Heart right ventricle (tissue), 16 donors: ENCODE data around the gene AIM2. TPM values are rescaled to one million over a fixed set of nuclear protein-coding genes. Genes with fewer than 3 reads are reported as not detected.

Experiments used
- ATAC-seq, 8 donors: fragments of 200-7000 bp; cut with Tn5 transposase; one replicate each; pipeline ENCODE4 v1.9.1; 2020; ENCODE audit warnings: mild to moderate bottlenecking in 8 of 8, moderate library complexity in 8 of 8, moderate number of reproducible peaks in 1 of 8
- DNase-seq, 2 donors: peaks; one replicate each; pipeline ENCODE4 v3.0.0-alpha.2; 2020
- H3K27ac ChIP-seq, 10 donors: fragments of 200-600 bp; sonication (generic) in 2 of 10; one replicate each; pipeline versions ENCODE4 v1.5.0 to v1.8.0; 2020 to 2022; ENCODE audit warnings: mild to moderate bottlenecking in 3 of 10
- H3K27me3 ChIP-seq, 7 donors: fragments of 200-600 bp; one replicate each; pipeline ENCODE4 v1.8.0; 2021 to 2022; ENCODE audit warnings: mild to moderate bottlenecking in 2 of 7
- H3K36me3 ChIP-seq, 9 donors: fragments of 200-600 bp; sonication (generic) in 1 of 9; one replicate each; pipeline versions ENCODE4 v1.5.0 to v1.8.0; 2020 to 2022; ENCODE audit warnings: mild to moderate bottlenecking in 2 of 9
- H3K4me1 ChIP-seq, 9 donors: fragments of 200-600 bp; sonication (generic) in 1 of 9; one replicate each; pipeline versions ENCODE4 v1.5.0 to v1.8.0; 2020 to 2022; ENCODE audit warnings: mild to moderate bottlenecking in 4 of 9
- H3K4me3 ChIP-seq, 10 donors: fragments of 200-600 bp; sonication (generic) in 2 of 10; one replicate each; pipeline versions ENCODE4 v1.5.0 to v1.8.0; 2020 to 2022; ENCODE audit warnings: mild to moderate bottlenecking in 7 of 10, moderate library complexity in 2 of 10
- H3K9me3 ChIP-seq, 11 donors: fragments of 200-600 bp in 10 of 11; sonication (generic) in 2 of 11; one replicate each; pipeline versions ENCODE4 v1.5.0 to v1.8.0; 2013 to 2022; ENCODE audit warnings: mild to moderate bottlenecking in 2 of 11, control low read depth in 1 of 11, moderate library complexity in 1 of 11
- CTCF ChIP-seq, 9 donors: fragments of 200-600 bp; sonication (generic) in 2 of 9; IDR thresholded peaks; one replicate each; pipeline versions ENCODE4 v1.5.0 to v1.8.0; 2021 to 2022; ENCODE audit warnings: antibody characterized with exemption in 9 of 9, mild to moderate bottlenecking in 5 of 9, moderate library complexity in 1 of 9
- WGBS, 2 donors: extraction: QIAGEN DNeasy Blood & Tissue Kit; methylation state at CpG; one replicate each; pipeline ENCODE4 v1.1.7; 2013; ENCODE audit warnings: inconsistent platforms in 1 of 2; 5-methylcytosine and 5-hydroxymethylcytosine counted together
- intact Hi-C, 10 donors: fragments of 100-400 bp; cut with DNase I; formaldehyde crosslinking; loops; one replicate each; pipeline versions ENCODE4 v1.11.1 to v1.14.2; 2022
- polyA plus RNA-seq, 2 donors: library from polyadenylated mRNA; stranded (reverse); fragments of 200-250 nt; gene quantifications; one replicate each; pipeline ENCODE4 v1.2.3, GENCODE V29; 2013
- total RNA-seq, 10 donors: library from RNA; stranded (reverse); fragmentation: NEBNext Ultra II Directional in 3 of 10; extraction: Animal tissue kit (Norgen Biotek cat#: 25700) in 3 of 10; gene quantifications; one replicate each; pipeline versions ENCODE4 v1.2.1 to v1.2.4, GENCODE V29; 2021 to 2023
- donor health status: Arrhythmogenic right ventricular cardiomyopathy.
- donor health status: ischemic (EF 13 %, LVEDD 7.1; RV severe dilation, severe dysfunction).
- donor health status: healthy with polysubstance abuse.
- donor health status: DM: no; HTN: yes; CAD: no.
- donor health status: DM: no; HTN: no; CAD: no.
- donor health status: ischemic (EF 25% LVEDD 6.9; RV normal size, moderate dysfunction).
- donor health status: ischemic (EF 25% LVEDD 5.7; RV mildly dilated, moderate dysfunction).
- donor health status: healthy.
- donor health status: DM: yes; HTN: yes; CAD: no.
- donor health status: Ischemic cardiomyopathy.
- donor health status: ischemic (EF 35%, LVEDD 5.7; RV mildly dilated, moderate dysfunction).
- donor health status: nonischemic (EF 11% LVEDD 7.7; RV severe dilation, severe dysfunction).
- donor health status: DM: yes; HTN: yes; CAD: no.
- donor health status: PGD.
- donor health status: ischemic (EF 29% LVEDD 5.4; RV normal size, mild dysfunction).
- donor health status: nonischemic (EF 23%, LVEDD 6.1; RV moderate dilation, normal function).

AIM2 gene
- total and polyA plus RNA-seq, 12 donors = 0.03 to 1.8 (median 0.56) TPM; not detected in 6

GRCh38 chr1:159084152-159084551 is 7.6 kb upstream of the AIM2 start:
- intact Hi-C loops = no loop called here
- Histone ChIP-seq H3K27me3 (no peaks in the 10 kb centered on the region), H3K4me3 (no peak overlapping the region), H3K36me3 (no peaks in the 10 kb centered on the region), H3K27ac (peak overlapping the region in 1 of 10 donors; percentile 86), H3K9me3 (no peaks in the 10 kb centered on the region), H3K4me1 (peaks cover 0 to 34% (median 4%) of the 10 kb centered on the region in 9 donors)
- ATAC-seq (no peak), DNase-seq (no peak)
- 86 to 89% methylated on average over 3 of the region's 3 CpGs for WGBS, 2 donors
- TF ChIP-seq CTCF (IDR thresholded peaks at IDR 0.05) = no peak

GRCh38 chr1:159083013-159083412 is 6.4 kb upstream of the AIM2 start:
- Histone ChIP-seq H3K4me1 (peaks cover 0 to 27% (median 4%) of the 10 kb centered on the region in 9 donors), H3K36me3 (no peaks in the 10 kb centered on the region), H3K27me3 (no peaks in the 10 kb centered on the region), H3K4me3 (no peak overlapping the region), H3K27ac (no peak overlapping the region), H3K9me3 (no peaks in the 10 kb centered on the region)
- intact Hi-C loops = no loop called here
- 90 to 97% methylated on average over 1 of the region's 1 CpG for WGBS, 2 donors
- ATAC-seq = no peak
- DNase-seq = no peak
- no peak for TF ChIP-seq CTCF (IDR thresholded peaks at IDR 0.05)

- no peaks in the 10 kb centered on the region for H3K36me3 ChIP-seq
These were observed 5.1 kb upstream of the AIM2 start for GRCh38 chr1:159081626-159082025.

GRCh38 chr1:159079525-159079924 is 3.0 kb upstream of the AIM2 start:
- Histone ChIP-seq H3K36me3 (no peaks in the 10 kb centered on the region), H3K9me3 (no peaks in the 10 kb centered on the region), H3K27me3 (no peaks in the 10 kb centered on the region), H3K4me1 (peaks cover 0 to 45% (median 4%) of the 10 kb centered on the region in 9 donors), H3K27ac (no peak overlapping the region), H3K4me3 (no peak overlapping the region)
- no peak for TF ChIP-seq CTCF (IDR thresholded peaks at IDR 0.05)
- intact Hi-C loops = loop anchor here in 6 of 10 donors (10.0 kb wide), 3 partner anchors 575 to 1115 kb away; no protein-coding TSS in a partner anchor
- WGBS, 2 donors = 74 to 77% methylated on average over 1 of the region's 1 CpG
- no peak for DNase-seq
- ATAC-seq = no peak

More at GRCh38 chr1:159081626-159082025, 5.1 kb upstream of the AIM2 start:
- intact Hi-C loops = no loop called here
- no peak overlapping the region for H3K4me3 ChIP-seq
- H3K9me3 ChIP-seq = no peaks in the 10 kb centered on the region
- H3K27ac ChIP-seq = no peak overlapping the region
- WGBS, 2 donors = 35 to 36% methylated on average over 1 of the region's 1 CpG
- H3K4me1 ChIP-seq = peaks cover 0 to 39% (median 4%) of the 10 kb centered on the region in 9 donors
- ATAC-seq (no peak), DNase-seq (no peak)
- no peaks in the 10 kb centered on the region for H3K27me3 ChIP-seq
- TF ChIP-seq CTCF (IDR thresholded peaks at IDR 0.05) = no peak
